Middle frontal gyrus (tissue), 1 donor: ENCODE data around the gene CCDC68.
"Not testable (repeated sequence)": the region's sequence is repeated elsewhere in the genome, so short reads cannot be mapped to it uniquely, and the experiment has no call there.

Experiments used
- DNase-seq: peaks from one replicate; pipeline ENCODE4 v3.0.0-alpha.2; 2015; ENCODE audit warnings: low spot score; ENCODE audit errors: extremely low spot score

CCDC68 gene

GRCh38 chr18:54878159-54878622 lies 81.1 kb downstream of the CCDC68 start:
- DNase-seq, result no peak

- DNase-seq, result no peak
Measured at GRCh38 chr18:54877076-54877475, 82.2 kb downstream of the CCDC68 start.

- no peak for DNase-seq
Measured at GRCh38 chr18:54875063-54875462, 84.2 kb downstream of the CCDC68 start.

- no peak for DNase-seq
Measured at GRCh38 chr18:54873884-54874255, 85.4 kb downstream of the CCDC68 start.

GRCh38 chr18:54872681-54873080 lies 86.6 kb downstream of the CCDC68 start:
- no peak for DNase-seq

GRCh38 chr18:54871231-54871630 lies 88.0 kb downstream of the CCDC68 start:
- no peak for DNase-seq

GRCh38 chr18:54867131-54867530 lies 92.1 kb downstream of the CCDC68 start:
- DNase-seq, result no peak

- DNase-seq, result no peak
Measured at GRCh38 chr18:54860941-54861340, 98.3 kb downstream of the CCDC68 start.

GRCh38 chr18:54859667-54860421 lies 99.4 kb downstream of the CCDC68 start:
- no peak for DNase-seq

GRCh38 chr18:54857499-54857898 lies 101.8 kb downstream of the CCDC68 start:
- DNase-seq, result no peak

GRCh38 chr18:54856105-54856646 lies 103.1 kb downstream of the CCDC68 start:
- DNase-seq, result no peak

GRCh38 chr18:54855050-54855449 lies 104.2 kb downstream of the CCDC68 start:
- DNase-seq, result not testable (repeated sequence)

GRCh38 chr18:54852780-54853675 lies 106.2 kb downstream of the CCDC68 start:
- no peak for DNase-seq
